CD14-positive monocyte (primary cell): ENCODE data around the gene PFDN1. TPM values are rescaled to one million over a fixed set of nuclear protein-coding genes. Genes with fewer than 3 reads are reported as not detected.

Source experiments
- DNase-seq, 3 donors: peaks; one replicate each; pipeline ENCODE4 v3.0.0-alpha.2; 2011 to 2022
- H2AFZ ChIP-seq: 2 replicates; pipeline ENCODE4 v1.6.0; 2012; ENCODE audit warnings: mild to moderate bottlenecking, low read depth, low read length, inconsistent platforms; ENCODE audit not compliant: insufficient read depth, poor library complexity, severe bottlenecking
- H3K27ac ChIP-seq, 2 donors: 1 replicate in 1 of 2; 2 replicates in 1 of 2; pipeline ENCODE4 v1.5.1; 2012 to 2013; ENCODE audit warnings: low read length in 2 of 2, control low read depth in 1 of 2, inconsistent platforms in 1 of 2, low read depth in 1 of 2, mild to moderate bottlenecking in 1 of 2
- H3K27me3 ChIP-seq, 2 donors: one replicate each; pipeline versions ENCODE4 v1.6.0 to v1.6.1; 2011 to 2013; ENCODE audit warnings: low read length in 2 of 2; ENCODE audit not compliant: control insufficient read depth in 2 of 2, insufficient read depth in 2 of 2
- H3K36me3 ChIP-seq, 2 donors: replicated peaks in 1 of 2; 1 replicate in 1 of 2; 2 replicates in 1 of 2; pipeline versions ENCODE4 v1.5.1 to v1.6.1; 2012 to 2013; ENCODE audit warnings: low read length in 2 of 2, control low read depth in 1 of 2, inconsistent platforms in 1 of 2, mild to moderate bottlenecking in 1 of 2; ENCODE audit not compliant: insufficient read depth in 2 of 2, control insufficient read depth in 1 of 2
- H3K4me1 ChIP-seq, 2 donors: 1 replicate in 1 of 2; 2 replicates in 1 of 2; pipeline versions ENCODE4 v1.5.1 to v1.6.1; 2012 to 2013; ENCODE audit warnings: low read length in 2 of 2, control low read depth in 1 of 2, inconsistent platforms in 1 of 2, mild to moderate bottlenecking in 1 of 2, moderate library complexity in 1 of 2; ENCODE audit not compliant: insufficient read depth in 2 of 2, control insufficient read depth in 1 of 2
- H3K4me2 ChIP-seq: replicated peaks from 2 replicates; pipeline ENCODE3; 2012; ENCODE audit warnings: low read length, moderate library complexity, mild to moderate bottlenecking; ENCODE audit not compliant: poor library complexity, severe bottlenecking; ENCODE audit errors: extremely low read depth
- H3K4me3 ChIP-seq, 3 experiments: fragments of 200-600 bp in 1 of 3; sonication (generic) in 1 of 3; replicated peaks in 1 of 3; 1 replicate in 2 of 3; 2 replicates in 1 of 3; pipeline ENCODE4 v1.5.1; 2011 to 2013; ENCODE audit warnings: low read length in 3 of 3, mild to moderate bottlenecking in 3 of 3, control low read depth in 2 of 3, low read depth in 2 of 3, inconsistent platforms in 1 of 3, moderate library complexity in 1 of 3
- H3K79me2 ChIP-seq: 2 replicates; pipeline ENCODE4 v1.6.0; 2012; ENCODE audit warnings: mild to moderate bottlenecking, control low read depth, inconsistent platforms, low read length, moderate library complexity; ENCODE audit not compliant: insufficient read depth
- H3K9ac ChIP-seq: 2 replicates; pipeline ENCODE4 v1.6.0; 2017; ENCODE audit warnings: low read length, mild to moderate bottlenecking; ENCODE audit not compliant: insufficient read depth, poor library complexity, severe bottlenecking
- H3K9me3 ChIP-seq, 2 donors: replicated peaks in 1 of 2; 1 replicate in 1 of 2; 2 replicates in 1 of 2; pipeline versions ENCODE4 v1.5.1 to v1.6.1; 2012 to 2013; ENCODE audit warnings: low read length in 2 of 2, control low read depth in 1 of 2; ENCODE audit not compliant: control insufficient read depth in 1 of 2, insufficient read depth in 1 of 2
- H4K20me1 ChIP-seq: 2 replicates; pipeline ENCODE4 v1.6.0; 2012; ENCODE audit warnings: mild to moderate bottlenecking, low read length, control low read depth, moderate library complexity; ENCODE audit not compliant: insufficient read depth
- H3K27ac Mint-ChIP-seq, 7 donors: one replicate each; pipeline ENCODE4 v1.8.0; 2020; ENCODE audit warnings: mild to moderate bottlenecking in 7 of 7, mixed read lengths in 7 of 7, moderate library complexity in 6 of 7, inconsistent platforms in 2 of 7
- H3K27me3 Mint-ChIP-seq, 3 donors: one replicate each; pipeline ENCODE4 v1.8.0; 2021 to 2022; ENCODE audit warnings: low read depth in 3 of 3, mild to moderate bottlenecking in 3 of 3, mixed read lengths in 3 of 3, moderate library complexity in 3 of 3, inconsistent platforms in 1 of 3
- H3K36me3 Mint-ChIP-seq, 2 donors: one replicate each; pipeline ENCODE4 v1.8.0; 2020; ENCODE audit warnings: mixed read lengths in 2 of 2, inconsistent platforms in 1 of 2, mild to moderate bottlenecking in 1 of 2
- H3K4me1 Mint-ChIP-seq: one replicate; pipeline ENCODE4 v1.8.0; 2020; ENCODE audit warnings: mild to moderate bottlenecking, mixed read lengths
- H3K4me3 Mint-ChIP-seq, 2 donors: one replicate each; pipeline ENCODE4 v1.8.0; 2020; ENCODE audit warnings: mild to moderate bottlenecking in 2 of 2, mixed read lengths in 2 of 2, moderate library complexity in 1 of 2
- H3K9me3 Mint-ChIP-seq, 7 donors: one replicate each; pipeline ENCODE4 v1.8.0; 2020 to 2022; ENCODE audit warnings: mixed read lengths in 7 of 7, mild to moderate bottlenecking in 6 of 7, moderate library complexity in 6 of 7, inconsistent platforms in 2 of 7
- CTCF ChIP-seq: fragments of 200-600 bp; IDR thresholded peaks from one replicate; pipeline ENCODE4 v1.8.0; 2022; ENCODE audit warnings: antibody characterized with exemption, mild to moderate bottlenecking
- WGBS: methylation state at CpG from one replicate; pipeline ENCODE4 v1.1.5; 2013; ENCODE audit warnings: missing lambda C conversion rate; ENCODE audit not compliant: insufficient coverage; 5-methylcytosine and 5-hydroxymethylcytosine counted together
- intact Hi-C, 2 donors: fragments of 100-400 bp; cut with micrococcal nuclease; formaldehyde crosslinking; loops; one replicate each; pipeline versions ENCODE4 v1.15.0 to v1.15.1; 2023
- polyA plus RNA-seq, 3 donors: library from polyadenylated mRNA; depleted of rRNA in 1 of 3; unstranded in 2 of 3; stranded (reverse) in 1 of 3; fragments of 300-500 nt in 2 of 3; fragments of >200 nt in 1 of 3; fragmentation: Illumina TruSeq in 2 of 3; gene quantifications; 1 replicate in 2 of 3; 2 replicates in 1 of 3; pipeline ENCODE4 v1.2.3, GENCODE V29; 2012 to 2021

PFDN1 gene
- polyA plus RNA-seq, 3 donors, result 44.7 to 105 (median 82.2) TPM

GRCh38 chr5:140249536-140249935 lies 53.4 kb downstream of the PFDN1 start:
- H3K4me3 Mint-ChIP-seq, result no peak overlapping the region

GRCh38 chr5:140248414-140248813 lies 54.5 kb downstream of the PFDN1 start:
- Mint-ChIP-seq H3K4me3 (no peak overlapping the region), H3K9me3 (no peaks in the 10 kb centered on the region), H3K36me3 (peaks cover 55 to 69% of the 10 kb centered on the region in 2 donors), H3K27me3 (peaks cover 0 to 4% (median 2%) of the 10 kb centered on the region in 3 donors), H3K4me1 (peaks cover 44% of the 10 kb centered on the region), H3K27ac (peak overlapping the region in 1 of 7 donors; percentile 52)
- Histone ChIP-seq H3K79me2 (peaks cover 50% of the 10 kb centered on the region), H3K4me1 (peaks cover 53 to 56% of the 10 kb centered on the region in 2 donors), H3K9me3 (no peaks in the 10 kb centered on the region), H3K4me2 (no peak overlapping the region), H4K20me1 (no peaks in the 10 kb centered on the region), H3K9ac (no peak overlapping the region), H3K36me3 (peaks cover 0 to 12% of the 10 kb centered on the region in 2 donors), H3K27me3 (no peaks in the 10 kb centered on the region), H3K27ac (no peak overlapping the region), H3K4me3 (no peak overlapping the region), H2AFZ (no peak overlapping the region)
- TF ChIP-seq CTCF, result no peak
- intact Hi-C loops, result loop anchor here in 1 of 2 donors (5.0 kb wide), 1 partner anchor 34 kb away; no protein-coding TSS in a partner anchor
- peak in 1 of 3 donors; percentile 2 for DNase-seq
- 75% methylated on average over 2 of the region's 3 CpGs for WGBS

More at GRCh38 chr5:140249536-140249935, 53.4 kb downstream of the PFDN1 start:
- Mint-ChIP-seq H3K27me3 (peaks cover 0 to 4% (median 2%) of the 10 kb centered on the region in 3 donors), H3K9me3 (no peaks in the 10 kb centered on the region), H3K27ac (peak overlapping the region in 3 of 7 donors; percentile 36 to 70 (median 45)), H3K36me3 (peaks cover 55 to 63% of the 10 kb centered on the region in 2 donors), H3K4me1 (peaks cover 42% of the 10 kb centered on the region)
- H3K4me3 ChIP-seq, result no peak overlapping the region
- DNase-seq, result no peak
- no peak overlapping the region for H3K9ac ChIP-seq
- no peak overlapping the region for H2AFZ ChIP-seq
- 70% methylated on average over 1 of the region's 5 CpGs for WGBS
- H3K4me1 ChIP-seq, result peaks cover 64 to 66% of the 10 kb centered on the region in 2 donors
- no peak overlapping the region for H3K27ac ChIP-seq
- H3K27me3 ChIP-seq, result no peaks in the 10 kb centered on the region
- no peak overlapping the region for H3K4me2 ChIP-seq
- H3K79me2 ChIP-seq, result peaks cover 54% of the 10 kb centered on the region
- H3K36me3 ChIP-seq, result peaks cover 0 to 12% of the 10 kb centered on the region in 2 donors
- no peak for TF ChIP-seq CTCF
- intact Hi-C loops, result loop anchor here in 1 of 2 donors (5.0 kb wide), 1 partner anchor 33 kb away; no protein-coding TSS in a partner anchor
- H3K9me3 ChIP-seq, result no peaks in the 10 kb centered on the region
- H4K20me1 ChIP-seq, result no peaks in the 10 kb centered on the region
